H1 (cell line): ENCODE data around the gene ANP32A. TPM values are rescaled to one million over a fixed set of nuclear protein-coding genes. Genes with fewer than 3 reads are reported as not detected.

Experiments used
- CTCF ChIA-PET: fragments of 300-600 bp; sonication (Branson Sonifier 250); formaldehyde crosslinking; loops from one replicate; lab custom pipeline; 2021; ENCODE audit not compliant: partially characterized antibody; lab: Charles Lee
- POLR2A ChIA-PET: fragments of 300-600 bp; sonication (Branson Sonifier 250); formaldehyde crosslinking; loops from one replicate; lab custom pipeline; 2021; ENCODE audit warnings: inconsistent platforms; ENCODE audit not compliant: partially characterized antibody; lab: Charles Lee
- DNase-seq, 2 experiments: peaks; one replicate each; pipeline versions ENCODE4 v3.0.0 to v3.0.0-alpha.2; 2010 to 2022; ENCODE audit warnings: low spot score in 2 of 2, low read depth in 1 of 2, mixed read lengths in 1 of 2
- FAIRE-seq: peaks from 2 replicates; lab custom pipeline; 2011; peaks lifted over from hg19 to GRCh38; lab: Jason Lieb, UNC
- H2AFZ ChIP-seq: 2 replicates; pipeline ENCODE4 v1.8.1; 2012; ENCODE audit warnings: low read length, inconsistent platforms
- H2AK5ac ChIP-seq: 2 replicates; pipeline ENCODE4 v1.6.1; 2013; ENCODE audit warnings: low read depth, low read length
- H2BK120ac ChIP-seq: replicated peaks from 2 replicates; pipeline ENCODE3; 2013; ENCODE audit warnings: low read depth, low read length, inconsistent platforms
- H2BK12ac ChIP-seq: 2 replicates; pipeline ENCODE4 v1.6.1; 2013; ENCODE audit warnings: low read depth, low read length
- H2BK15ac ChIP-seq: 2 replicates; pipeline ENCODE4 v1.6.1; 2013; ENCODE audit warnings: low read length
- H2BK20ac ChIP-seq: 2 replicates; pipeline ENCODE4 v1.6.1; 2013; ENCODE audit warnings: low read length
- H2BK5ac ChIP-seq: 2 replicates; pipeline ENCODE4 v1.6.1; 2013; ENCODE audit warnings: low read depth, low read length
- H3K14ac ChIP-seq: 2 replicates; pipeline ENCODE4 v1.6.1; 2013; ENCODE audit warnings: inconsistent platforms; ENCODE audit not compliant: insufficient read length
- H3K18ac ChIP-seq: 2 replicates; pipeline ENCODE4 v1.6.1; 2013; ENCODE audit warnings: low read length; ENCODE audit errors: extremely low read depth
- H3K23ac ChIP-seq: 2 replicates; pipeline ENCODE4 v1.6.1; 2013; ENCODE audit warnings: inconsistent platforms; ENCODE audit not compliant: insufficient read length
- H3K23me2 ChIP-seq: 2 replicates; pipeline ENCODE4 v1.6.1; 2013; ENCODE audit warnings: low read depth, low read length
- H3K27ac ChIP-seq: 2 replicates; pipeline ENCODE4 v1.6.1; 2011; ENCODE audit warnings: low read depth, low read length, inconsistent platforms
- H3K27me3 ChIP-seq, 4 experiments: replicated peaks in 1 of 4; 1 replicate in 1 of 4; 2 replicates in 3 of 4; pipeline versions ENCODE4 v1.6.1 to v1.8.1; 2011 to 2013; ENCODE audit warnings: low read length in 3 of 4, mild to moderate bottlenecking in 3 of 4, inconsistent platforms in 2 of 4, mixed read lengths in 2 of 4, moderate library complexity in 1 of 4; ENCODE audit not compliant: control insufficient read depth in 3 of 4, insufficient read depth in 3 of 4; ENCODE audit errors: extremely low read depth in 1 of 4
- H3K36me3 ChIP-seq, 4 experiments: 2 replicates each; pipeline versions ENCODE4 v1.6.1 to v1.8.1; 2011 to 2013; ENCODE audit warnings: mild to moderate bottlenecking in 4 of 4, low read length in 3 of 4, moderate library complexity in 2 of 4, control low read depth in 1 of 4, inconsistent platforms in 1 of 4; ENCODE audit not compliant: insufficient read depth in 4 of 4, control insufficient read depth in 2 of 4
- H3K4ac ChIP-seq: replicated peaks from 2 replicates; pipeline ENCODE3; 2013; ENCODE audit warnings: low read length, low read depth, mixed read lengths, inconsistent platforms; ENCODE audit not compliant: insufficient read length
- H3K4me1 ChIP-seq, 4 experiments: replicated peaks in 1 of 4; 1 replicate in 1 of 4; 2 replicates in 3 of 4; pipeline versions ENCODE4 v1.6.1 to v1.8.1; 2011 to 2013; ENCODE audit warnings: low read length in 3 of 4, inconsistent platforms in 2 of 4, mixed read lengths in 1 of 4; ENCODE audit not compliant: insufficient read depth in 4 of 4, control insufficient read depth in 3 of 4
- H3K4me2 ChIP-seq, 2 experiments: 2 replicates each; pipeline versions ENCODE4 v1.6.1 to v1.8.1; 2011 to 2013; ENCODE audit warnings: low read depth in 2 of 2, low read length in 2 of 2, control low read depth in 1 of 2, inconsistent platforms in 1 of 2, mild to moderate bottlenecking in 1 of 2; ENCODE audit not compliant: insufficient read depth in 1 of 2
- H3K4me3 ChIP-seq, 4 experiments: fragments of 200-600, 300-600 bp in 1 of 4; sonication (generic), shearing (Covaris generic), sonication (Bioruptor Twin) in 1 of 4; 2 replicates each; pipeline versions ENCODE4 v1.5.1 to v1.8.1; 2011 to 2016; ENCODE audit warnings: low read length in 4 of 4, low read depth in 3 of 4, control low read depth in 2 of 4, inconsistent platforms in 2 of 4, mild to moderate bottlenecking in 2 of 4, mixed read lengths in 1 of 4, moderate library complexity in 1 of 4; ENCODE audit not compliant: insufficient read depth in 2 of 4; ENCODE audit errors: extremely low read depth in 1 of 4
- H3K56ac ChIP-seq: replicated peaks from 2 replicates; pipeline ENCODE3; 2013; ENCODE audit warnings: low read depth, mild to moderate bottlenecking, mixed read lengths, low read length, inconsistent platforms; ENCODE audit not compliant: insufficient read length
- H3K79me1 ChIP-seq: 2 replicates; pipeline ENCODE4 v1.6.1; 2013; ENCODE audit warnings: low read depth, low read length, control low read depth
- H3K79me2 ChIP-seq, 2 experiments: 2 replicates each; pipeline versions ENCODE4 v1.6.1 to v1.8.1; 2012 to 2013; ENCODE audit warnings: low read length in 2 of 2, mild to moderate bottlenecking in 2 of 2, inconsistent platforms in 1 of 2; ENCODE audit not compliant: insufficient read depth in 2 of 2, control insufficient read depth in 1 of 2
- H3K9ac ChIP-seq, 4 experiments: replicated peaks in 1 of 4; 1 replicate in 1 of 4; 2 replicates in 3 of 4; pipeline versions ENCODE4 v1.6.1 to v1.8.1; 2011 to 2013; ENCODE audit warnings: low read depth in 3 of 4, low read length in 3 of 4, control low read depth in 2 of 4, mild to moderate bottlenecking in 2 of 4, moderate library complexity in 2 of 4, inconsistent platforms in 1 of 4; ENCODE audit errors: extremely low read depth in 1 of 4
- H3K9me3 ChIP-seq, 2 experiments: 2 replicates each; pipeline versions ENCODE4 v1.6.1 to v1.8.1; 2012 to 2013; ENCODE audit warnings: mild to moderate bottlenecking in 2 of 2, moderate library complexity in 2 of 2, control low read depth in 1 of 2, inconsistent platforms in 1 of 2, low read depth in 1 of 2, low read length in 1 of 2, mixed read lengths in 1 of 2; ENCODE audit not compliant: insufficient read depth in 2 of 2
- H4K20me1 ChIP-seq, 2 experiments: replicated peaks in 1 of 2; 2 replicates each; pipeline versions ENCODE3 to v1.8.1; 2011 to 2013; ENCODE audit warnings: inconsistent platforms in 2 of 2, low read length in 2 of 2, mild to moderate bottlenecking in 1 of 2; ENCODE audit not compliant: insufficient read depth in 2 of 2, control insufficient read depth in 1 of 2
- H4K5ac ChIP-seq: 2 replicates; pipeline ENCODE4 v1.6.1; 2013; ENCODE audit warnings: low read length, low read depth, mixed read lengths, inconsistent platforms; ENCODE audit not compliant: insufficient read length
- H4K8ac ChIP-seq: 2 replicates; pipeline ENCODE4 v1.8.0; 2013; ENCODE audit warnings: mild to moderate bottlenecking, moderate library complexity, low read length, inconsistent platforms; ENCODE audit not compliant: insufficient read depth; ENCODE audit errors: extremely low read depth
- H4K91ac ChIP-seq: replicated peaks from 2 replicates; pipeline ENCODE3; 2013; ENCODE audit warnings: low read length, mixed read lengths, inconsistent platforms; ENCODE audit not compliant: insufficient read length
- CREB1 ChIP-seq: IDR thresholded peaks from 2 replicates; pipeline ENCODE4 v1.6.1; 2012; ENCODE audit warnings: inconsistent platforms
- HDAC2 ChIP-seq, 2 experiments: fragments of 300-600 bp in 1 of 2; sonication (generic) in 1 of 2; IDR thresholded peaks; 2 replicates each; pipeline ENCODE4 v1.6.1; 2011 to 2012; ENCODE audit warnings: low read depth in 2 of 2, low read length in 2 of 2, mild to moderate bottlenecking in 2 of 2, moderate library complexity in 2 of 2, borderline replicate concordance in 1 of 2, inconsistent platforms in 1 of 2
- WGBS, 2 experiments: shearing (Covaris generic) in 1 of 2; methylation state at CpG; one replicate each; pipeline versions ENCODE4 v1.1.6 to v1.1.7; 2013 to 2015; ENCODE audit warnings: low lambda C conversion rate in 2 of 2, mixed read lengths in 2 of 2, inconsistent platforms in 1 of 2, low coverage in 1 of 2, missing lambda C conversion rate in 1 of 2; ENCODE audit not compliant: insufficient replicate concordance in 2 of 2, insufficient coverage in 1 of 2, insufficient read length in 1 of 2; ENCODE audit errors: extremely low coverage in 1 of 2, missing lambda C conversion rate in 1 of 2; 5-methylcytosine and 5-hydroxymethylcytosine counted together
- polyA plus RNA-seq, 7 experiments: library from polyadenylated mRNA; depleted of rRNA in 3 of 7; stranded (reverse) in 5 of 7; unstranded in 2 of 7; fragments of >200 nt in 5 of 7; fragments of 200-250 nt in 2 of 7; gene quantifications; 1 replicate in 5 of 7; 2 replicates in 1 of 7; 4 replicates in 1 of 7; pipeline versions ENCODE4 v1.2.1 to v1.2.3, GENCODE V29; 2011 to 2013; ENCODE audit warnings: missing spikeins in 2 of 7, mixed read lengths in 2 of 7
- total RNA-seq: library from RNA; stranded (reverse); fragmentation: NEBNext Ultra II Directional; extraction: Animal tissue kit (Norgen Biotek cat#: 25700); gene quantifications from 2 replicates; pipeline ENCODE4 v1.2.1, GENCODE V29; 2021

Gene ANP32A
- total and polyA plus RNA-seq, 2 of the 8 experiments (the other 6 are each of a cell fraction or from before 2014, with no cell fraction given): 70.8 to 295 TPM

DNA sequence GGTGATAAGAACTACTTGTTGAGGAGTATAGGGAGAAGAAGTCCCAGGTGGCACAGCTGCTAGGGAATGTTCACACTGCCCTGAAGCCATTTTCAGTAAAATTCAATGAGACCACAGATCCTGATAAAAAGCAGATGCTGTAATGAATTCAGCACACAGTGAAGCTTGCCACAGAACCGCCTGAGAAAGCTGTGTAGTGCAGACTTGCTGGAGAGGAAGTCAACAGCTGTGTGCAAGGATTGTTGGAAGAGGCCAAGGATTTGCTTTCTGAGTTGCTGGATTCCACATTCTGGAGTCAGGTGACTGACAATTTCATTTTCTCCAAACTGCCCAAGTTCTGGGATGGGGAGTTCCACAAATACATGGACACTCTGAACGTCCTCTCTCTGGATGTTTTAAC lies 70.9 kb downstream of the ANP32A start:
- H3K9me3 ChIP-seq: no peaks in the 10 kb centered on the region
- H2BK120ac ChIP-seq: no peak overlapping the region
- FAIRE-seq (no peak), DNase-seq (no peak)
- POLR2A ChIA-PET: no interaction called here
- no peaks in the 10 kb centered on the region for H3K4me1 ChIP-seq
- no peaks in the 10 kb centered on the region for H3K27me3 ChIP-seq
- H3K23me2 ChIP-seq: no peaks in the 10 kb centered on the region
- H2BK20ac ChIP-seq: no peak overlapping the region
- no peak overlapping the region for H3K27ac ChIP-seq
- H2BK15ac ChIP-seq: no peak overlapping the region
- H3K79me1 ChIP-seq: no peaks in the 10 kb centered on the region
- no peak overlapping the region for H4K91ac ChIP-seq
- CTCF ChIA-PET: interaction anchor here (1.0 to 1.1 kb wide), 3 partner anchors 14 to 200 kb away, joined by 3 read pairs; no protein-coding TSS in a partner anchor
- H3K36me3 ChIP-seq: no peaks in the 10 kb centered on the region
- H2BK12ac ChIP-seq: no peak overlapping the region
- no peak for TF ChIP-seq CREB1
- no peak for TF ChIP-seq HDAC2 (IDR thresholded peaks at IDR 0.05; ENCODE audit: borderline replicate concordance in 1 of 2, low read depth in 2 of 2, low read length in 2 of 2)
- no peak overlapping the region for H3K14ac ChIP-seq
- no peak overlapping the region for H3K4ac ChIP-seq
- no peak overlapping the region for H3K4me3 ChIP-seq
- H3K56ac ChIP-seq: no peak overlapping the region
- no peak overlapping the region for H2BK5ac ChIP-seq
- no peak overlapping the region for H3K9ac ChIP-seq
- WGBS, 2 experiments: 69% methylated on average over 2 of the region's 2 CpGs; no CpG with 5 or more reads in 1 of the 2 experiments
- no peak overlapping the region for H3K4me2 ChIP-seq
- H3K79me2 ChIP-seq: no peaks in the 10 kb centered on the region
- no peak overlapping the region for H3K18ac ChIP-seq
- H4K20me1 ChIP-seq: no peaks in the 10 kb centered on the region
- H3K23ac ChIP-seq: no peak overlapping the region
- no peak overlapping the region for H4K8ac ChIP-seq
- no peak overlapping the region for H2AFZ ChIP-seq
- H2AK5ac ChIP-seq: no peak overlapping the region
- no peak overlapping the region for H4K5ac ChIP-seq
